Fibroblast of lung (primary cell): ENCODE measurements around the gene PIAS1.

ENCODE experiments used
- EZH2 ChIP-seq: IDR thresholded peaks from 2 replicates; pipeline ENCODE4 v1.5.1; 2012; ENCODE audit warnings: low read length, control low read depth, mild to moderate bottlenecking; ENCODE audit errors: missing control alignments
- TF ChIP-seq, protein P1 (sequence below), 2 donors: IDR thresholded peaks in 1 of 2; conservative IDR thresholded peaks in 1 of 2; 1 replicate in 1 of 2; 2 replicates in 1 of 2; pipeline ENCODE4 v1.5.1; 2011 to 2012; ENCODE audit warnings: low read length in 2 of 2, control low read depth in 1 of 2, inconsistent platforms in 1 of 2, low read depth in 1 of 2, mild to moderate bottlenecking in 1 of 2

GRCh38 chr15:68209735-68210408 is 155.8 kb downstream of the PIAS1 start:
- TF ChIP-seq, protein P1, sequence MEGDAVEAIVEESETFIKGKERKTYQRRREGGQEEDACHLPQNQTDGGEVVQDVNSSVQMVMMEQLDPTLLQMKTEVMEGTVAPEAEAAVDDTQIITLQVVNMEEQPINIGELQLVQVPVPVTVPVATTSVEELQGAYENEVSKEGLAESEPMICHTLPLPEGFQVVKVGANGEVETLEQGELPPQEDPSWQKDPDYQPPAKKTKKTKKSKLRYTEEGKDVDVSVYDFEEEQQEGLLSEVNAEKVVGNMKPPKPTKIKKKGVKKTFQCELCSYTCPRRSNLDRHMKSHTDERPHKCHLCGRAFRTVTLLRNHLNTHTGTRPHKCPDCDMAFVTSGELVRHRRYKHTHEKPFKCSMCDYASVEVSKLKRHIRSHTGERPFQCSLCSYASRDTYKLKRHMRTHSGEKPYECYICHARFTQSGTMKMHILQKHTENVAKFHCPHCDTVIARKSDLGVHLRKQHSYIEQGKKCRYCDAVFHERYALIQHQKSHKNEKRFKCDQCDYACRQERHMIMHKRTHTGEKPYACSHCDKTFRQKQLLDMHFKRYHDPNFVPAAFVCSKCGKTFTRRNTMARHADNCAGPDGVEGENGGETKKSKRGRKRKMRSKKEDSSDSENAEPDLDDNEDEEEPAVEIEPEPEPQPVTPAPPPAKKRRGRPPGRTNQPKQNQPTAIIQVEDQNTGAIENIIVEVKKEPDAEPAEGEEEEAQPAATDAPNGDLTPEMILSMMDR (conservative IDR thresholded peaks at IDR 0.05 in 1 of 2, IDR thresholded peaks at IDR 0.05 in 1 of 2; ENCODE audit: low read depth in 1 of 2, low read length in 2 of 2) = no peak
- no peak for TF ChIP-seq EZH2
